Activated naive CD8-positive, alpha-beta T cell treated with anti-CD3 and anti-CD28 coated beads, Interleukin-2, amount 10 ng/mL, durations not matched to agents 7 days and 5 days (primary cell): ENCODE results near the gene ADD2. TPM values are rescaled to one million over a fixed set of nuclear protein-coding genes. Genes with fewer than 3 reads are reported as not detected.
A peak's percentile ranks its signal among the peaks of the same experiment; 100 is the strongest.
"Not testable (repeated sequence)": the region's sequence is repeated elsewhere in the genome, so short reads cannot be mapped to it uniquely, and the experiment has no call there.

Experiments used
- ATAC-seq: fragments of 150-1000 bp; cut with Tn5 transposase; one replicate; pipeline ENCODE4 v1.10.0; 2021; ENCODE audit warnings: low read depth, moderate library complexity
- POLR2A ChIA-PET: fragments of 350-600 bp; sonication (Branson Sonifier 250); formaldehyde crosslinking; loops from one replicate; lab custom pipeline; 2021; ENCODE audit warnings: antibody characterized with exemption; lab: Charles Lee
- DNase-seq: peaks from one replicate; pipeline ENCODE4 v3.0.0; 2021
- H3K27ac Mint-ChIP-seq: one replicate; pipeline ENCODE4 v1.8.0; 2022; ENCODE audit warnings: mild to moderate bottlenecking, mixed read lengths
- H3K27me3 Mint-ChIP-seq: one replicate; pipeline ENCODE4 v1.8.0; 2022; ENCODE audit warnings: mild to moderate bottlenecking, moderate library complexity, mixed read lengths
- H3K36me3 Mint-ChIP-seq: one replicate; pipeline ENCODE4 v1.8.0; 2021; ENCODE audit warnings: mild to moderate bottlenecking, mixed read lengths
- H3K4me1 Mint-ChIP-seq: one replicate; pipeline ENCODE4 v1.8.0; 2021; ENCODE audit warnings: mixed read lengths
- H3K4me3 Mint-ChIP-seq: one replicate; pipeline ENCODE4 v1.8.0; 2022; ENCODE audit warnings: mild to moderate bottlenecking, moderate library complexity, mixed read lengths
- H3K9me3 Mint-ChIP-seq: one replicate; pipeline ENCODE4 v1.8.0; 2021; ENCODE audit warnings: mixed read lengths
- total RNA-seq, 2 experiments: library from RNA; stranded (reverse); gene quantifications; one replicate each; pipeline ENCODE4 v1.2.3, GENCODE V29; 2021

The ADD2 gene, protein sequence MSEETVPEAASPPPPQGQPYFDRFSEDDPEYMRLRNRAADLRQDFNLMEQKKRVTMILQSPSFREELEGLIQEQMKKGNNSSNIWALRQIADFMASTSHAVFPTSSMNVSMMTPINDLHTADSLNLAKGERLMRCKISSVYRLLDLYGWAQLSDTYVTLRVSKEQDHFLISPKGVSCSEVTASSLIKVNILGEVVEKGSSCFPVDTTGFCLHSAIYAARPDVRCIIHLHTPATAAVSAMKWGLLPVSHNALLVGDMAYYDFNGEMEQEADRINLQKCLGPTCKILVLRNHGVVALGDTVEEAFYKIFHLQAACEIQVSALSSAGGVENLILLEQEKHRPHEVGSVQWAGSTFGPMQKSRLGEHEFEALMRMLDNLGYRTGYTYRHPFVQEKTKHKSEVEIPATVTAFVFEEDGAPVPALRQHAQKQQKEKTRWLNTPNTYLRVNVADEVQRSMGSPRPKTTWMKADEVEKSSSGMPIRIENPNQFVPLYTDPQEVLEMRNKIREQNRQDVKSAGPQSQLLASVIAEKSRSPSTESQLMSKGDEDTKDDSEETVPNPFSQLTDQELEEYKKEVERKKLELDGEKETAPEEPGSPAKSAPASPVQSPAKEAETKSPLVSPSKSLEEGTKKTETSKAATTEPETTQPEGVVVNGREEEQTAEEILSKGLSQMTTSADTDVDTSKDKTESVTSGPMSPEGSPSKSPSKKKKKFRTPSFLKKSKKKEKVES
- 10 to 100 TPM; 20.9 to 25.7 TPM for total RNA-seq

DNA sequence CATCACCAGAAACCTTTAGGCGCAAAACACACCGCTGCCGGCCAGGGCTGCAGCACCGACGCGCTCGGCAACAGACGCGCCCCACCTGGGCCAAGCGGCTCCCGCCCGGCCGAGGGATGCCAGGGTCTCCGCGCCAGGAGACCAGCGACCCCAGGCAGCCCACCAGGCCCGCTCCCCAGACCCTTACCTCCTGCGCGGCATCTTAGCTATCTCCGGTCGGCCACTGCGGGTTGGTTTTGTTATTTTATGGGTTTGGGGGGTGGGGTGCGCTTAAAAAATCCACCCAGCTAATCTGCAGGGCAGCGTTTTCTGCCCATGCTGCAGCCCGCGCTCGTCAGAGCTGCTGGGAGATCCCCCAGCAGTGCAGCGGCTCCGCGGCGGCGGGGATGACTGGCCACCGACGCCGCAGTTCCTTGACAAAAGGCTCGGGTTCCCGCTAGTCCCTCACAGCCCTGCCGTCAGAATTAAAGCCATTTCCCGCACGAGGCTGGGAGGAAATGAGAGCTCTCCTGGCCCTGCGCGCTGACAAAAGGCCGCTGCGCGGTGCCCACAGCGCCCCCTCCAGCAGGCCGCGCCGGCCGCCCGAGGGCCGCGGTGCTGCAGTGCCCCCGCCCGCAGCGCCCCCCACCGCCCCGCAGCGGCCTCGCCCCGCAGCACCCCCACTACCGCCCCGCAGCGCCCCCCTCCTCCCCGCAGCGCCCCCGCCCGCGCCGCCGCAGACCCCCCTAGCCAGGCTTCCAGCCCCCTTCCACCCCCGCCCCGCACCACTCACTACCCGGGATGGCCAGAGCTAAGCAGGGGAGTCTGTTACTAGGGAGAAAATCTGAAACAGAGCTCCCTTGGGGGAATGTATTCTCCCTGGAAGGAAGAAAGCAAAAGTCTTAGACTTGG, at the start of gene ADD2:
TSS of gene ADD2 (minus strand) at position 502 of the 891 bp plus-strand sequence. CDS start 61,792 bp downstream, outside the sequence.
- H3K36me3 Mint-ChIP-seq, result no peaks in the 10 kb centered on the region
- ATAC-seq (peak; percentile 81), DNase-seq (peak; percentile 71)
- H3K27me3 Mint-ChIP-seq, result peaks cover 26% of the 10 kb centered on the region
- H3K4me3 Mint-ChIP-seq, result peak within 1 kb of the TSS; percentile 91
- no peaks in the 10 kb centered on the region for H3K9me3 Mint-ChIP-seq
- peaks cover 12% of the 10 kb centered on the region for H3K4me1 Mint-ChIP-seq
- POLR2A ChIA-PET, result interaction anchor here (0.8 kb wide), 1 partner anchor 45 kb away, joined by 3 read pairs; no protein-coding TSS in a partner anchor
- peak within 1 kb of the TSS; percentile 85 for H3K27ac Mint-ChIP-seq

DNA sequence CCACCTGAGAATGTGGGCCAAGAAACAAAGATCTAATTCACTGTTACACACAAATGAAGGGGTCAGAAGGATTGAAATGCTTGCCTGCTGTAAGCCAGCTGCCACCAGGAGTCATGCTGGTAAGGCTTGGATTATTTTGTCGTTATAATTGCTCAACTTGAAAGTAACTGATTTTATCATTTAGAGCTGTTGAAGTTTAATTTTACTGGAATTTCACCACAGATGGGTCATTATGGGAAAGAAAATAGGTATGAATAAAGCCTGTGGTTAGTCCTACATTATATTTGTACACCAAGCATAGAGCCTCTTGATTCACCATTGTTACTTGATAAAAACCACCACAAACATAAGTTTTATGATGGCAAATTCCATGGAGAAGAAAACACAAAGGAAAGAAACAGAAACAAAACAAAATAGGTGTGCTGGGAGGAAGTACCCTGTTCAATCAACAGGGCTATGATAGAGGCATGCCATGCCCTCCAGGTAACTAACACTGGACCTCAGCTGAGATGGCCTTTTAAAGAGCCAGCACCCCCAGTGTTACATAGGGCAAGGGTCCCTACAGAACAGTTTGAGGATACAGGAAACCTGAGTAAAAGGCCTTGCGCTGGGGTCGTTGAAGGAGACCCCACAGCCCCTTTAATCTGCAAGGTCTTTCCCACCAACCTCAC, 49.4 kb upstream of the ADD2 start:
- Mint-ChIP-seq H3K4me1 (no peaks in the 10 kb centered on the region), H3K27ac (no peak overlapping the region), H3K27me3 (peaks cover 14% of the 10 kb centered on the region), H3K4me3 (no peak overlapping the region), H3K36me3 (no peaks in the 10 kb centered on the region), H3K9me3 (no peaks in the 10 kb centered on the region)
- DNase-seq (no peak), ATAC-seq (no peak)
- POLR2A ChIA-PET, result no interaction called here

DNA sequence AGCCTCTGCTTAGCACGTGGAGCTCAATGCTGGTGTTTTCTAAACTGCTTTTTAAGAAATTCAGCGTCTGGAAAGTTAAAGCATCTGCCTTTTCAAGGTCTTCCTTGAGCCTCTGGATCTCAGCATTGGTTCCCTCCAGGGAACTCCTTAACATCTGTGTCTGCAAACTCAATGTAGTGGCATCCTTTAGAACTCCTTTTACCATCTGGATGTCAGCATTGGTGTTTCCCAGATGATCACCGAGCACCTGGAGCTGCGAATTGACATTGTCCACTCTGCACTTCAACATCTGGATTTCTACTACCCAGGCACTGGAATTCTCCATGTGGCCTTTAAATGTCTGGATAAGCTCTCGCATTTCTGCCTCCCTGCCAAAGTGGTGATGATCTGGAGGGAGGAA, 48.7 kb upstream of the ADD2 start:
- ATAC-seq (no peak), DNase-seq (no peak)
- H3K27ac Mint-ChIP-seq, result no peak overlapping the region
- H3K36me3 Mint-ChIP-seq, result no peaks in the 10 kb centered on the region
- no peak overlapping the region for H3K4me3 Mint-ChIP-seq
- no peaks in the 10 kb centered on the region for H3K9me3 Mint-ChIP-seq
- POLR2A ChIA-PET, result no interaction called here
- H3K4me1 Mint-ChIP-seq, result no peaks in the 10 kb centered on the region
- H3K27me3 Mint-ChIP-seq, result peaks cover 14% of the 10 kb centered on the region

DNA sequence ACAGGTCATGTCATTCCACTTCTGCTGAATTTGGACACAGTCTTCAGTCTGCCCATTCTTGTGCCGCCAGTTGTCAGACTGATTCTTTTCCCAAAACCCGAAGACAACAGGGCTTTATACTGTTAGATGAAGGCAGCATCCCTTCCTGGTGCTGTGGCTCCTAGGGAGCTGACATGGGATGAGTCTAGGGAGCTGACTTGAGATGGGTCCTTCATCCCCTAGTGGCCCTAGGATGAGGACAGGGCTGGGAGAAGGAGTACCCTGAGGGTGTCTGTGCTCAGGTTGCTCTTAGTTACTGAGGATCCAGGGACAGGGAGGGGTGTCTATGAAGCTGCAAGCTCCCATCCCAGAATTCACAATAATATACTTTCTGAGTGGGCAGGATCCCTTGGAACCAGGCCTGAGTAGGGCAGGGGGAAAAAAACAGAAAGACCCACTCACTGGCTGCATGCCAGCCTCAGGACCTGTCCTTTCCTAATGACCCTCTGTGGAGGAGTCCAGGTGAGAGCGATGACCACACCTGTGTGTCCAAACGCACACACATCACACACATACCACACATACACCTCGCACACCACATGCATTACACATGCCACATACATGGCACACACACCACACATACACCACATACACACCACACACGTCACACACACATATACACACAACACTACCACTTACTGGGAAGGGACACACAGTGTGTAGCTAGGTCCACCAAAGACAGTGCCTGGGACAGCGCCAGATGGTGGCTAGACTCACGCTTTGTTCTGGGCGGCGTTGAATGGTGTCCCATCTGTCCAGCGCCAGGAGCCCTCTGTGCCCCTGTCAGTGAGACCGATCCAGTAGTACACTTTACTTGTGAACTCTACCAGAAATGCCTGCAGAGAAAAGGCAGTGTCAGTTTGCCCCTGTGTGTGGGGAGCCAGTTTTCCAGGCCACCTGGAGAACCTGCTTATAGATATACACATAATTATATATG, 41.3 kb upstream of the ADD2 start:
- Mint-ChIP-seq H3K27me3 (peaks cover 8% of the 10 kb centered on the region), H3K4me3 (no peak overlapping the region), H3K9me3 (no peaks in the 10 kb centered on the region), H3K27ac (no peak overlapping the region), H3K4me1 (no peaks in the 10 kb centered on the region), H3K36me3 (no peaks in the 10 kb centered on the region)
- no peak for ATAC-seq
- no peak for DNase-seq
- POLR2A ChIA-PET, result no interaction called here

DNA sequence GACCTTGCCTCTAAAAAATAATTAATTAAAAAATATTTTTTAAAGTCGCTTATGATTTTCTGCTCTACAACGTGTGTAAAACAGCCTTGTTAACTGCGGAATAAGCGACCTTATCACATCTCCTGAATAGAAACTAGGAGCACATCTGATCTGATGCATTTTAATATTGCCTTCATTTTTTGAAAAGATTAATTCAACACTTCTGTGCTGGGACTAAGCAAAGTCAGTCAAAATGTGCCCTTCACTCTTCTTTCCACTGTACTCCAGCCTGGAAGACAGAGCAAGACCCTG, 39.8 kb upstream of the ADD2 start:
- H3K4me1 Mint-ChIP-seq, result no peaks in the 10 kb centered on the region
- peaks cover 13% of the 10 kb centered on the region for H3K27me3 Mint-ChIP-seq
- H3K36me3 Mint-ChIP-seq, result no peaks in the 10 kb centered on the region
- H3K4me3 Mint-ChIP-seq, result no peak overlapping the region
- ATAC-seq, result no peak
- no peak overlapping the region for H3K27ac Mint-ChIP-seq
- H3K9me3 Mint-ChIP-seq, result no peaks in the 10 kb centered on the region
- no peak for DNase-seq
- POLR2A ChIA-PET, result no interaction called here

DNA sequence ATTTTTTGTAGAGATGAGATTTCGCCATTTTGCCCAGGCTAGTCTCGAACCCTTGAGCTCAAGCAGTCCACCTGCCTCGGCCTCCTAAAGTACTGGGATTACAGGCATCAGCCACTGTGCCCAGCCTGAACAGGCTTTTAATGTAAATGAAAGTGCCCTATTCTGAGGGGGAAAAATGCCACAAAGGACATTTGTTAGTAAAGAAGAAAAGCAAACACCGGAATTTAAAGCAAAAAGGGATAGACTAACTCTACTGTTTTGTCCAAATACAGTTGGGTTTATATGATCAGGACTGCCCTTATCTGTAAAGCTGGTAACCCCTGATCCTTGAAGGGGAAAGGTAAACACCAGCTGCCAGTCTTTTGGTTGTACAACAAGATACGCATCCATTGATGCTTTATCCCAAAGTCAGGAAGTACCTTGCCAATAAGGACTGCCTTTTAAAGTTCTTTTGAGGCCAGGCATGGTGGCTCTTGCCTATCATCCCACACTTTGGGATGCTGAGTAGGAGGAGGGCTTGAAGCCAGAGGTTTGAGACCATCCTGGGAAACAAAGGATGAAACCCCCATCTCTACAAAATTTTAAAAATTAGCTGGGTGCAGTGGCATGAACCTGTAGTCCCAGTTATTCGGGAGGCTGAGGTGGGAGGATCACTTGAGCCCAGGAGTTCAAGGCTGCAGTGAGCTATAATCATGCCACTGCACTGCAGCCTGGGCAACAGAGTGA, 39.3 kb upstream of the ADD2 start:
- Mint-ChIP-seq H3K4me3 (no peak overlapping the region), H3K27ac (no peak overlapping the region), H3K36me3 (no peaks in the 10 kb centered on the region), H3K4me1 (no peaks in the 10 kb centered on the region), H3K9me3 (no peaks in the 10 kb centered on the region), H3K27me3 (peaks cover 13% of the 10 kb centered on the region)
- ATAC-seq (no peak), DNase-seq (no peak)
- POLR2A ChIA-PET, result no interaction called here

DNA sequence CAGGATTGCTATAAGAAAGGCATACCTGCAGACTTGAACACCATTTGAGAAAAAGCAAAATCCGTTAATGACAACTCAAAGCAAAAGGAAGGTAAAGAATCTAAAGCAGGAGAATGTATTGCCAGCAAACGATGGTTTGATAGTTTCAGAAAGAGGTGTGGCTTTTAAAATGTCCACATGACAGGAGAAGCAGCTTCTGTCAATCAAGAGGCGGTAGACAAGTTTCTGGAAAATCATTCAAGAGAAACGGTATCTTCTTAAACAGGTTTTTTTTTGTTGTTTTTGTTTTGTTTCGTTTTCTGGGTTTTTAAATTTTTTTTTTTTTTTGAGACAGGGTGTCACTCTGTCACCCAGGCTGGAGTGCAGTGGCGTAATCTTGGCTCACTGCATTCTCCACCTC, 38.6 kb upstream of the ADD2 start:
- Mint-ChIP-seq H3K27ac (no peak overlapping the region), H3K27me3 (peaks cover 13% of the 10 kb centered on the region), H3K4me1 (no peaks in the 10 kb centered on the region), H3K36me3 (no peaks in the 10 kb centered on the region), H3K4me3 (no peak overlapping the region), H3K9me3 (no peaks in the 10 kb centered on the region)
- no peak for DNase-seq
- no peak for ATAC-seq
- POLR2A ChIA-PET, result no interaction called here

DNA sequence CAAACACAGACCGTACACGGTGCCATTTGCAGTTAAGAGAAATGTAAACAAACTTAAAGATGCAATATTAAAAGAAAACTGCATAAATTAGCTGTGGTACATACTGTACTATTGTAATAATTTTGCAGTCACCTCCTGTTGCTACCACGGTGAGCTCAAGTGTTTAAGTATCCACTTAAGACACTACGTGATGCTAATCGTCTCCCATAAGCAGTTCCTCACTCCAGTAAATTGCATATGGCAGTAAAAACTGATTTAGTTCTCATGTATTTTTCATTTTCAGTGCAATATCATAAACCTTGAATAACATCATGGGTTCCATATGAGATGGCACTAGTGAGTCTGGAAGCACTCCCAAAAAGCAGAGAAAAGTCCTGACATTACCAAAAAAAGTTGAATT, 38.0 kb upstream of the ADD2 start:
- no peak overlapping the region for H3K27ac Mint-ChIP-seq
- no peak for ATAC-seq
- H3K36me3 Mint-ChIP-seq, result no peaks in the 10 kb centered on the region
- POLR2A ChIA-PET, result no interaction called here
- no peak overlapping the region for H3K4me3 Mint-ChIP-seq
- peaks cover 13% of the 10 kb centered on the region for H3K27me3 Mint-ChIP-seq
- DNase-seq, result no peak
- H3K9me3 Mint-ChIP-seq, result no peaks in the 10 kb centered on the region
- no peaks in the 10 kb centered on the region for H3K4me1 Mint-ChIP-seq

DNA sequence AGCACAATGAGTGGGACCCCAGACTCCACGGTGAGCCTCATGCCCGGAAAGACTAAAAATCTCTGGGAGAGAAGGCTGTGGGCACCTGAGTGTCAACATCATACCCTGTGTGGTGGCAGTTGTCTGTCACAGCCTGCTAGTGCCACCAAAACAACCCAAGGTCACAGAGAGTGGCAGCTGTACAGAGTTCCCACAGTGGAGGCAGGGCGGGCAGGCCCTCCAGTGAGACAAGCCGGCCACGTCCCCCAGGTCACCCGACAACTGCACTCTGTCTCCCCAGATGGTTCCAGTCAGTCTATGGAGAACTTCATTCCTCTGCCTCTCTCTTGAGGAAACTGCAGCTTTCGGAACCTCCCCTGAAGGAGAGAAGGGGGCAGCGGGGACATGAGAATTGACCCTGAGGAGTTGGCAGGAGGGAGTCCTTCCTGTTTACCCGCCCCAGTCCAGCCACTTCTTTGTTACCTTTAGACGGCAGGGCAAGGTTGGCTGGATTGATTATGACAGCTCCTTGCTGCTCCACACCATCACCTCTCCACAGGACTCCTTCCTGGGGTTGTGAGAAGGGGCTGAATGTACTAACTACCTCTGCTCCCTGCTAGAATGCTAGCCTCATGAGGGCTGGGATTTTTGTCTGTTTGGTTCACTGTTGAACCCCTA, 33.7 kb upstream of the ADD2 start:
- H3K27ac Mint-ChIP-seq, result no peak overlapping the region
- no peak for ATAC-seq
- H3K4me1 Mint-ChIP-seq, result no peaks in the 10 kb centered on the region
- peaks cover 4% of the 10 kb centered on the region for H3K36me3 Mint-ChIP-seq
- peaks cover 8% of the 10 kb centered on the region for H3K27me3 Mint-ChIP-seq
- peaks cover 8% of the 10 kb centered on the region for H3K9me3 Mint-ChIP-seq
- no peak overlapping the region for H3K4me3 Mint-ChIP-seq
- POLR2A ChIA-PET, result no interaction called here
- no peak for DNase-seq

DNA sequence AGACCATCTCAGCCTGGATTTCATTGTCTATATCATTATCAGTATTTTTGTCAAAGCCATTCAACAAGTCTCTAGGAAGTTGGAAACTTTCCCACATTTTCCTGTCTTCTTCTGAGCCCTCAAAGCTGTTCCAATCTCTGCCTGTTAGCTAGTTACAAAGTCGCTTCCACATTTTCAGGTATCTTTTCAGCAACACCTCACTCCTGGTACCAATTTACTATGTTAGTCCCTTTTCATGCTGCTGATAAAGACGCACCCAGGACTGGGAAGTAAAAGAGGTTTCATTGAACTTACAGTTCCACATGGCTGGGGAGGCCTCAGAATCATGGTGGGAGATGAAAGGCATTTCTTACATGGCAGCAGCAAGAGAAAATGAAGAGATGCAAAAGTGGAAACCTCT, 31.7 kb upstream of the ADD2 start:
- POLR2A ChIA-PET, result no interaction called here
- Mint-ChIP-seq H3K27ac (no peak overlapping the region), H3K4me3 (no peak overlapping the region), H3K9me3 (peaks cover 8% of the 10 kb centered on the region), H3K4me1 (no peaks in the 10 kb centered on the region), H3K36me3 (peaks cover 4% of the 10 kb centered on the region), H3K27me3 (peaks cover 10% of the 10 kb centered on the region)
- no peak for DNase-seq
- ATAC-seq, result no peak

DNA sequence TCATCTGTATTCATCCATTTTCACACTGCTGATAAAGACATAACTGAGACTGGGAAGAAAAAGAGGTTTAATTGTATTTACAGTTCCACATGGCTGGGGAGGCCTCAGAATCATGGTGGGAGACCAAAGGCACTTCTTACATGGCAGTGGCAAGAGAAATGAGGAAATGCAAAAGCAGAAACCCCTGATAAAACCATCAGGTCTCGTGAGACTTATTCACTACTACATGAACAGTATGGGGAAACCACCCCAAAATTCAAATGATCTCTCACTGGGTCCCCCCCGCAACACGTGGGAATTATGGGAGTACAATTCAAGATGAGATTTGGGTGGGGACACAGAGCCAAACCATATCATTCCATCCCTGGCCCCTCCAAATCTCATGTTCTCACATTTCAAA, 30.0 kb upstream of the ADD2 start:
- ATAC-seq, H3K4me1 Mint-ChIP-seq, H3K4me3 Mint-ChIP-seq, H3K27me3 Mint-ChIP-seq, H3K27ac Mint-ChIP-seq, H3K9me3 Mint-ChIP-seq, POLR2A ChIA-PET, H3K36me3 Mint-ChIP-seq, DNase-seq: not testable (repeated sequence)
